HG03439 (cell line): ENCODE results near the gene TMED5.

Experiments used
- ATAC-seq: cut with Tn5 transposase; IDR thresholded peaks from one replicate; pipeline ENCODE4 v1.9.1; 2021; ENCODE audit warnings: mild to moderate bottlenecking, moderate library complexity; ENCODE audit not compliant: unreplicated experiment

Gene TMED5

DNA sequence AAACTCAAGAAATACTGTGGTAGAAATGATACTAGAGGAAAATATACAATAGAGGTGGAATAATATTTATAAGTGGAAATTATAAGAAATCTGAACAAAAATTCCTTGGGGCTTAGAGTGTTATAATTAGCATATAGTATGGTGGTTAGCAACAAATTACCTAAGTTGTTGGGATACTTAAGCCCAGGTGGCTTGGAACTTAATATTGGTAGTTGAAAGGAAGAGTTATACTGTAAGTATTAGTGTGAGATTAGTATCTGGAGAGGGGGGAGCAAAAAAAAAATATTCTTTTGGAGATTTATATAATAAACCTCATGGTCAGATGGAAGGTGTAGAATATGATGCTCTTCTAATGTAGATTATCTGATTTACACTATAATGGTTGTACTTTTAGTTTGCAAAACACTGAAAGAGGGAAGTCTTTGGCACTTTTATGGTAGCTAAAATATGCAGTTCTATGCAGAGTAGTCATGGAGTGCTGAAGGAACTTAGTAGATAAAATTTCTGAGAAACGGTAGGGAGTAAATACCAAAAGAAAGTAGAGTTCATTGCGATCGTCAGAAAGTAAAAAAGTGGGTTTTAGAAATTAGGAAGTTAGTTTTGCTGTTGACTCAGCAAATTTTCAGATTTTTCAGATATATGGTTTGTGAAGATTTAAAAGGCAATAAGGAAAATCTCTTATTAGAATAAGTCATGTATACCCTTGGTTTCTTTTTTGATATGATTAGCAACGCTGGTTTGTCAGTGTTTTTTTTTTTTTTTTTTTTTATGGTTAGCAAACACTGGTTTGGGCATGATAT, 55.5 kb downstream of the TMED5 start:
- ATAC-seq = no peak

DNA sequence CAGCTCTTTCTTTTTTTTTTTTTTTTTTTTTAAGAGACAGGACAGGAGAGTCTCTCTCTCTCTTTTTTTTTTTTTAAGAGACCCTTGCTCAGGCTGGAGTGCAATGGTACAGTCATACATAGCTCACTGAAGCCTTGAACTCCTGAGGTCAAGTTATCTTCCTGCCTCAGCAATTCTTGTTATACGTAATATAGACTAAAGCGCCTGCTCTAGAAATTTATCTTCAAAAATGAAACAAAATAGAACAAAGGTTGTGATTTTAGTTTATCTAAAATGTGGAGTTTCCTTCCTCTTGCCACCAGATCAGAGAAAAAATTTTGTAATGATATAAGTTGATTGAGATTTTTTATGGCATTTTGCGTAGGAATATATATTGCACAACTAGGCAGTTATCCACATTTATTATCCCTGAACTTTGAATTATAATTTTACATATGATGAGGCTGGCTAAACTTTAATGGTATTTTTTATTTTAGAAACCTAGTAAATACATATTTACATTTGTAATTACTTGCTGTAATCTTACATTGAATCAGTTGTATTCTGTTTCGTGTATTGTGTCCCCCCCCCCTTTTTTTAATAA, 56.9 kb downstream of the TMED5 start:
- ATAC-seq = no peak

DNA sequence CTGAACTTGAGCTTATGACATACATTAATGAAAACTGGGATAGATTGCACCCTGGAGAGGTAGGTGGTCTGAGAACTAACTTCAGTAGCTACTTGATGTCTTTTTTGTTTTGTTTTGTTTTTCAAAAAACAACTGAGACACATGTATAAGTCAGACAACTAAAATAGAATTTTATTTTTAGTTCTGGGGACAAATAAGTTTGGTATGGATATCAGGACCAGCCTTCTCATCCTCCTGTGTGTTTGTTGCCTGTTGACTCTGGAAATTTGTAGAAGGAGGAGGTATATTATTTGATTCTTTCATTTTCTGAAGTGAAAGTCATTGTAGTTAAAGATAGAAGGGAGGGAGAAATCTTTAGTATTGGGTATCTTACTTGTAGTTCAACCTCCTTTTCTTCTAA, 59.6 kb downstream of the TMED5 start:
- ATAC-seq = no peak

DNA sequence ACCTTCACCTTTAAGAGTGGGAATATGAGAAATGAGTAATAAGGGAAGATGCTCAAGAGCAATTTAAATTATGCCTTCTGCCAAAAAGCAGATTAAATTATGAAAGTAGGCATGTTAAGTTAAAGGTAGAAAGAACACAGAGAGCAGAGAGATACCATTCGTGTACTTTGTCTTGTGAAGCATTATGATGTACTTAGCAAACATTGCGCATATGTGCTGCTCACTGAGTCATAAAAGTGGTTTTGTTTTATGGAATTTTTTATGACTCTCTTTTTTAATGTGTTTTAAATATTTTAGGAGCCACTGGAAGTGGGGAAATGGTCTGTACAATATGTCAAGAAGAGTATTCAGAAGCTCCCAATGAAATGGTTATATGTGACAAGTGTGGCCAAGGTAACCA, 65.8 kb downstream of the TMED5 start:
- no peak for ATAC-seq

DNA sequence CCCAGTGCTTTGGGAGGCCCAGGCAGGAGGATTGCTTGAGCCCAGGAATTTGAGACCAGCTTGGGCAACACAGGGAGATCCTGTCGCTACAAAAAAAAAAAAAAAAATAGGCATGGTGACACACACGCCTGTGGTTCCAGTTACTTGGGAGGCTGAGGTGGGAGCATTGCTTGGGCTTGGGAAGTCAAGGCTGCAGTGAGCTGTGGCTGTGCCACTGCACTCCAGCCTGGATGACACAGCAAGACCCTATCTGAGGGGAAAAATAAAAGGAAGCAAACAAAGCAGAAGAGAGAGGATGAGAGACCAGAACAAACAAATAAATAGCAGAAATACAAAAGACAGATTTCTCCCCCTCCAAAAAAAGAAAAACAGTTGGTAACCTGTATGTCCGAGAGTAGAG, 67.1 kb downstream of the TMED5 start:
- ATAC-seq = no peak

DNA sequence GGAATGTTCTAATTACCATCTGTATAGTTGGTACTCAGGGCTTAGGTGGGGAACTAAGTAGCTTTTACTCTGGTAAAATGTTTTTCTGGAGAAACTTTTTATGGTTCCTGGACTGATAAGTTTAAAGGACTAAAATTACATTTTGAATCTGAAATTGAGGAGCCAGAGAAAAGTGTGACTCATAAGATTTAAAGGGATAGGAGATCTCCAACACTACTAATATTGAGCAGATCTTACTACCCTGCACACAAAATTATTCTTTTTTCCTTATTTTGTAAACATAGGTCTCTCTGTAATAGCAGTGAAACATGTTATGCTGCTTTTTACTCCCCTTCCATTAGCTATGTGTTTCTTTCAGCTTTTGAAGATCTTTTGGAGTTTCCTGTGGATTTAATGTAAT, 68.7 kb downstream of the TMED5 start:
- no peak for ATAC-seq

DNA sequence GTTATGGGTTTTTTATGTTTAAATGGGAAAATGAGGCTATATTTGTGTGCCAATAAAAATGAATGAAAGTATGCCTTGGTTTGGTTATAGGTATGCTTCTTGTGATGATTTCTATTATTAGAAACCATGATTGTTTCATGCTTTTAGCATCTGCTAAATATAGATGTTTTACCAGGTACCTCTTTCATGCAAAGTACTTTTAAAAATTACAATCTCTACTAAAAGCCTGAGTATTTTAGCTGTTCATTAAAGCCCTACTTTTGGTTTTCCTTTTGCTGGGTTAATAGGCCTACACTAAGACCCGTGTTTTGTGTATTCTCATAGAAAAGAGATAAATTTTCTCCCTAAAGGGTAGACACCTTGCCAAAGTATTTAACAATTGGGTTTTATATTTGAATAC, 69.1 kb downstream of the TMED5 start:
- ATAC-seq = no peak

DNA sequence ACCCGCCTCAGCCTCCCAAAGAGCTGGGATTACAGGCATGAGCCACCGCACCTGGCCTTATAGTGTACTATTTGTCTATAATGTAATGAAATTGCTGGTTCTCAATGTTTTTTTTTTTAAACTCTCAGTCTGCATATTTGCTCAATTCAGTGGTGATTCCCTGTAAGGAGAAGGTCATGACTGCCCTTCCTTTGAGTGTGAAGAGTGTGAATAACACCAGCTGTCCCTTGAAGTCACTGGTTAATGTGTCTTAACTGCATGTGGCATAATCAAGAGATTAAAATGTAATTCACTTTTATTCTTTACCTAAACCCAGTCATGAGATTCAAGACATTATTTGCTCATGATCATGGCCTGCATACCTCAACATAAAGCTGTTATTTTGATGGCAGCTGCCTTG, 70.6 kb downstream of the TMED5 start:
- no peak for ATAC-seq

DNA sequence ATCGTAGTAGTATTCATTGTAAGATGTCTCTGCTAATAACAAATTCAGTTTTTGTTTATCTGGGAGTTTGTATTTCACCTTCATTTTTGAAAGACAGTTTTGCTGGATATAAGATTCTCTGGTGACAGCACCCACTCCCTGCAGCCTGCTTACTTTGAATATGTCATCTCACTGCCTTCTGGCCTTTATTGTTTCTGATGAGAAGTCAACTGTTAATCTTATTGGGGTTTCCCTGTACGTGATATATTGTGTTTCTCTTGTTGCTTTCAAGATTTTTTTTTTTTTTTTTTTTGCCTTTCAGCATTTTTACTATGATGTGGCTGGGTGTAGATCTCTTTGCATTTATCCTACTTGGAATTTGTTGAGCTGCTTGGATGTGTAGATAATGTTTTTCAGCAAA, 71.9 kb downstream of the TMED5 start:
- ATAC-seq = no peak

DNA sequence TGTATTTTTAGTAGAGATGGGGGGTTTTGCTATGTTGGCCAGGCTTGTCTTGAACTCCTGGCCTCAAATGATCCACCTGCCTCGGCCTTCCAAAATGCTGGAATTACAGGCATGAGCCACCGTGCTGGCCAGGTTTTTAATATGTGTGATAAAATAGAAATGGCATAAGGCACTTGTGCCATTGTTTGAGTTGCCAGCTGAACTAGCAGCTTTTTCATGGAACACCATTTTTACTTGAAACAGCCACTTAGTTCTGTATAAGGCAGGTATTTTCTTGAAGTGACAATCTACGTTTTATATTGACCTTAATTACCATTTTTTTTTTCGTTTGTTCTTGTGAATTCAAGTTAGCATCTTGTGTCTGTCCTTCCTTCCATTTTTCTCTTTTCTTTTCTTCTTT, 72.8 kb downstream of the TMED5 start:
- no peak for ATAC-seq

DNA sequence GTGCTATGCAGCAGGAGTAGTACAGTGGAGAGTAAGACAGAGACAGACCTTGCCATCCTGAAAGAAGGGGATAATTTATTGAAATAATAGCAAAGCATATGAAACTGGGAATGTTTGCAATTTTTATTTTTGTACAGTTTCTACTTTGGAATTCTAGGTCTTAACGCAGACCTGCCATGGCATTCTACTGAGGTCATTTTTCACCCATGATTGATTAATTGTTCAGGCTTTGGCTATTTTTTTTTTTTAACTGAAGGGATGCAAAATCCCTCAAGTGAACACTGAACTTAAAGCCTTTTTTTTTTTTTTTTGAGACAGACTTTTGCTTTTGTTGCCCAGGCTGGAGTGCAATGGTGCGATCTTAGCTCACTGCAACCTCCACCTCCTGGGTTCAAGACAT, 74.0 kb downstream of the TMED5 start:
- ATAC-seq = no peak

DNA sequence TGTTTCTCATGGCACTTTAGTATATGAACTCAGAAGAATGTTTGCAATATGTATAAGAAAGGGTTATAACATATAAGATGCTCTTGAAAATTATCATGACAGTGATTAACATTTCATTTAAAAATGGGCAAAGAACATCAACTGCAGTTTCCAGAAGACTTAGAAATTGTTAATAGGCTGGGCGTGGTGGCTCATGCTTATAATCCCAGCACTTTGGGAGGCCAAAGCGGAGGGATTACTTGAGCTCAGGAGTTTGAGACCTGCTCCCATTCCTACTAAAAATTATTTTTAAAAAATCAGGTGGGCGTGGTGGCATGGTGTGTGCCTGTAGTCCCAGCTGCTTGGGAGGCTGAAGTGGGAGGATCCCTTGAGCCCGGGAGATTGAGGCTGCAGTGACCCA, 78.1 kb downstream of the TMED5 start:
- no peak for ATAC-seq
